Karpas-422 (cell line): Measurements from ENCODE around the gene AKAP13. TPM values are rescaled to one million over a fixed set of nuclear protein-coding genes. Genes with fewer than 3 reads are reported as not detected.

Experiments
- DNase-seq: peaks from one replicate; pipeline ENCODE4 v3.0.0-alpha.2; 2015
- H2AFZ ChIP-seq: fragments of 200-600 bp; sonication (generic); 2 replicates; pipeline ENCODE4 v1.6.1; 2014; ENCODE audit warnings: antibody characterized with exemption, low read length, mixed read lengths
- H3K27ac ChIP-seq: fragments of 200-600 bp; sonication (generic); 2 replicates; pipeline ENCODE4 v1.5.1; 2014; ENCODE audit warnings: mild to moderate bottlenecking, low read length, moderate library complexity
- H3K27me3 ChIP-seq: fragments of 200-600 bp; sonication (generic); 2 replicates; pipeline ENCODE4 v1.6.1; 2014; ENCODE audit warnings: low read length, mixed read lengths
- H3K36me3 ChIP-seq: fragments of 200-600 bp; sonication (generic); 2 replicates; pipeline ENCODE4 v1.6.1; 2014; ENCODE audit warnings: low read length, mixed read lengths; ENCODE audit not compliant: insufficient read depth
- H3K4me1 ChIP-seq: fragments of 200-600 bp; sonication (generic); 2 replicates; pipeline ENCODE4 v1.6.1; 2014; ENCODE audit warnings: mild to moderate bottlenecking, low read length, mixed read lengths
- H3K4me2 ChIP-seq: fragments of 200-600 bp; sonication (generic); 2 replicates; pipeline ENCODE4 v1.6.1; 2014; ENCODE audit warnings: low read length, low read depth, mild to moderate bottlenecking; ENCODE audit not compliant: poor library complexity, severe bottlenecking
- H3K4me3 ChIP-seq: fragments of 200-600 bp; sonication (generic); 2 replicates; pipeline ENCODE4 v1.5.1; 2014; ENCODE audit warnings: mild to moderate bottlenecking, antibody characterized with exemption, low read length, mixed read lengths
- H3K79me2 ChIP-seq: fragments of 200-600 bp; sonication (generic); 2 replicates; pipeline ENCODE4 v1.6.1; 2014; ENCODE audit warnings: mild to moderate bottlenecking, low read length, mixed read lengths
- H3K9ac ChIP-seq: fragments of 200-600 bp; sonication (generic); 2 replicates; pipeline ENCODE4 v1.6.0; 2014; ENCODE audit warnings: low read length
- H3K9me2 ChIP-seq: fragments of 200-600 bp; sonication (generic), shearing (Covaris generic); replicated peaks from 2 replicates; pipeline ENCODE4 v1.6.0; 2014; ENCODE audit warnings: mild to moderate bottlenecking, low read length, moderate library complexity; ENCODE audit not compliant: insufficient read depth
- H3K9me3 ChIP-seq: fragments of 300-700, 200-600 bp; sonication (generic); 2 replicates; pipeline ENCODE4 v1.6.1; 2014; ENCODE audit warnings: low read length, mixed read lengths
- H4K20me1 ChIP-seq: fragments of 200-600 bp; sonication (generic); 2 replicates; pipeline ENCODE4 v1.6.1; 2014; ENCODE audit warnings: mild to moderate bottlenecking, antibody characterized with exemption, low read length, low read depth; ENCODE audit not compliant: insufficient read depth
- total RNA-seq: library from RNA; depleted of rRNA; stranded (reverse); fragments of >200 nt; shearing (Covaris generic); gene quantifications from 2 replicates; pipeline ENCODE4 v1.2.3, GENCODE V29; 2014; ENCODE audit warnings: low replicate concordance

AKAP13 gene
- total RNA-seq, 1 experiment from 2014 or later, result 166 TPM

GRCh38 chr15:85788771-85789495 is 408.5 kb downstream of the AKAP13 start:
- Histone ChIP-seq H3K4me1 (peaks cover 11% of the 10 kb centered on the region), H3K9me3 (no peaks in the 10 kb centered on the region), H3K9me2 (no peaks in the 10 kb centered on the region), H3K27ac (no peak overlapping the region), H3K36me3 (no peaks in the 10 kb centered on the region), H3K79me2 (no peaks in the 10 kb centered on the region), H3K4me2 (no peak overlapping the region), H3K4me3 (no peak overlapping the region), H4K20me1 (peaks cover 49% of the 10 kb centered on the region; the same call in 1 of the 2 replicates), H3K27me3 (no peaks in the 10 kb centered on the region), H2AFZ (no peak overlapping the region), H3K9ac (no peak overlapping the region)
- no peak for DNase-seq

- no peak overlapping the region for H3K4me2 ChIP-seq
- DNase-seq, result no peak
- no peak overlapping the region for H3K9ac ChIP-seq
- peaks cover 12% of the 10 kb centered on the region for H3K4me1 ChIP-seq
- no peaks in the 10 kb centered on the region for H3K9me3 ChIP-seq
- no peaks in the 10 kb centered on the region for H3K9me2 ChIP-seq
- H4K20me1 ChIP-seq, result peaks cover 48% of the 10 kb centered on the region; the same call in 1 of the 2 replicates
- no peaks in the 10 kb centered on the region for H3K36me3 ChIP-seq
- no peaks in the 10 kb centered on the region for H3K27me3 ChIP-seq
- no peak overlapping the region for H3K27ac ChIP-seq
- no peaks in the 10 kb centered on the region for H3K79me2 ChIP-seq
- H3K4me3 ChIP-seq, result no peak overlapping the region
- no peak overlapping the region for H2AFZ ChIP-seq
Observed at GRCh38 chr15:85789496-85789875, 409.1 kb downstream of the AKAP13 start.

- no peak for DNase-seq
- H3K36me3 ChIP-seq, result no peaks in the 10 kb centered on the region
- H3K4me3 ChIP-seq, result no peak overlapping the region
- H4K20me1 ChIP-seq, result peaks cover 39% of the 10 kb centered on the region; the same call in 1 of the 2 replicates
- H3K4me2 ChIP-seq, result no peak overlapping the region
- no peak overlapping the region for H3K27ac ChIP-seq
- H3K27me3 ChIP-seq, result no peaks in the 10 kb centered on the region
- no peaks in the 10 kb centered on the region for H3K9me3 ChIP-seq
- no peaks in the 10 kb centered on the region for H3K79me2 ChIP-seq
- peaks cover 14% of the 10 kb centered on the region for H3K4me1 ChIP-seq
- H3K9ac ChIP-seq, result no peak overlapping the region
- H2AFZ ChIP-seq, result no peak overlapping the region
- H3K9me2 ChIP-seq, result no peaks in the 10 kb centered on the region
Observed at GRCh38 chr15:85792102-85792731, 411.8 kb downstream of the AKAP13 start.

GRCh38 chr15:85792912-85793590 is 412.6 kb downstream of the AKAP13 start:
- Histone ChIP-seq H3K4me3 (peak overlapping the region; percentile 74; the same call in 1 of the 2 replicates), H3K27me3 (no peaks in the 10 kb centered on the region), H3K27ac (no peak overlapping the region), H4K20me1 (peaks cover 39% of the 10 kb centered on the region; the same call in 1 of the 2 replicates), H3K79me2 (no peaks in the 10 kb centered on the region), H3K9me2 (no peaks in the 10 kb centered on the region), H3K4me1 (peaks cover 14% of the 10 kb centered on the region), H3K4me2 (peak overlapping the region; percentile 76), H3K9me3 (no peaks in the 10 kb centered on the region), H3K9ac (peak overlapping the region; percentile 86), H2AFZ (no peak overlapping the region), H3K36me3 (no peaks in the 10 kb centered on the region)
- no peak for DNase-seq

- peak; percentile 73 for DNase-seq
- Histone ChIP-seq H3K9ac (peak overlapping the region; percentile 86), H3K9me3 (no peaks in the 10 kb centered on the region), H3K9me2 (no peaks in the 10 kb centered on the region), H4K20me1 (peaks cover 30% of the 10 kb centered on the region; the same call in 1 of the 2 replicates), H3K27ac (no peak overlapping the region), H2AFZ (peak overlapping the region; percentile 97; the same call in 1 of the 2 replicates), H3K4me1 (peaks cover 14% of the 10 kb centered on the region), H3K4me2 (peak overlapping the region; percentile 76), H3K27me3 (no peaks in the 10 kb centered on the region), H3K4me3 (peak overlapping the region; percentile 74), H3K36me3 (no peaks in the 10 kb centered on the region), H3K79me2 (no peaks in the 10 kb centered on the region)
Observed at GRCh38 chr15:85793641-85794597, 413.5 kb downstream of the AKAP13 start.

- Histone ChIP-seq H4K20me1 (peaks cover 24% of the 10 kb centered on the region; the same call in 1 of the 2 replicates), H3K36me3 (no peaks in the 10 kb centered on the region), H3K4me2 (peak within 1 kb of the TSS; percentile 76), H3K9ac (peak within 1 kb of the TSS; percentile 86), H3K9me3 (no peaks in the 10 kb centered on the region), H3K4me3 (peak within 1 kb of the TSS; percentile 74), H3K79me2 (no peaks in the 10 kb centered on the region), H3K9me2 (no peaks in the 10 kb centered on the region), H3K27me3 (no peaks in the 10 kb centered on the region), H3K27ac (no peak within 1 kb of the TSS), H2AFZ (peak within 1 kb of the TSS; percentile 97), H3K4me1 (peaks cover 14% of the 10 kb centered on the region)
- peak; percentile 97 for DNase-seq
Observed at GRCh38 chr15:85794598-85795336, 414.4 kb downstream of the AKAP13 start, which contains the start of gene KLHL25. Gene KLHL25, minus strand, starts transcription at chr15:85794925. Its CDS starts 25,115 bp downstream, at chr15:85769810.
